GM12878 (cell line): ENCODE results near the gene C16orf95. TPM values are rescaled to one million over a fixed set of nuclear protein-coding genes. Genes with fewer than 3 reads are reported as not detected.

Source experiments
- CBFB ChIP-seq: IDR thresholded peaks from 2 replicates; pipeline ENCODE4 v1.6.1; 2016; ENCODE audit warnings: antibody characterized with exemption, low read depth
- CBX3 ChIP-seq: fragments of 200-600 bp; sonication (generic); IDR thresholded peaks from 2 replicates; pipeline ENCODE4 v1.6.1; 2016; ENCODE audit warnings: low read depth, borderline replicate concordance
- CEBPZ ChIP-seq: fragments of 150-350 bp; IDR thresholded peaks from 2 replicates; pipeline ENCODE4 v1.6.1; 2016; ENCODE audit warnings: low read depth, low read length
- E4F1 ChIP-seq: fragments of 450-650 bp; IDR thresholded peaks from 2 replicates; pipeline ENCODE4 v1.6.1; 2018; ENCODE audit warnings: borderline replicate concordance, mild to moderate bottlenecking; ENCODE audit not compliant: partially characterized antibody
- ETV6 ChIP-seq, 2 experiments: fragments of 450-650 bp in 1 of 2; IDR thresholded peaks in 1 of 2; conservative IDR thresholded peaks in 1 of 2; 2 replicates each; pipeline ENCODE4 v1.6.1; 2014; ENCODE audit warnings: antibody characterized with exemption in 1 of 2, borderline replicate concordance in 1 of 2, low read depth in 1 of 2, mild to moderate bottlenecking in 1 of 2, moderate library complexity in 1 of 2
- FOS ChIP-seq: IDR thresholded peaks from 3 replicates; pipeline ENCODE4 v1.6.1; 2011; ENCODE audit warnings: borderline replicate concordance; ENCODE audit not compliant: insufficient read length; ENCODE audit errors: extremely low read depth
- HSF1 ChIP-seq: fragments of 150-350 bp; IDR thresholded peaks from 2 replicates; pipeline ENCODE4 v1.6.1; 2014; ENCODE audit warnings: mild to moderate bottlenecking, low read depth, low read length
- NRF1 ChIP-seq: conservative IDR thresholded peaks from 2 replicates; pipeline ENCODE4 v1.6.1; 2011; ENCODE audit warnings: mild to moderate bottlenecking, low read depth, low read length, improper control_type of control experiment
- PAX5 ChIP-seq: IDR thresholded peaks from 2 replicates; pipeline ENCODE4 v1.6.1; 2011; ENCODE audit warnings: low read depth, low read length, borderline replicate concordance
- RB1 ChIP-seq: fragments of 450-650 bp; formaldehyde crosslinking; IDR thresholded peaks from 2 replicates; pipeline ENCODE4 v1.6.1; 2017; ENCODE audit warnings: mild to moderate bottlenecking, borderline replicate concordance
- TCF7 ChIP-seq: IDR thresholded peaks from 2 replicates; pipeline ENCODE4 v1.6.1; 2014; ENCODE audit warnings: antibody characterized with exemption, borderline replicate concordance
- polyA plus RNA-seq, 11 experiments: library from polyadenylated mRNA; depleted of rRNA in 4 of 11; unstranded in 6 of 11; stranded (reverse) in 5 of 11; fragments of >200 nt; fragmentation: Nextera tagmentation in 4 of 11; fragmentation: Illumina TruSeq in 1 of 11; extraction: Ambion mirVana in 4 of 11; extraction: Trizol in 1 of 11; gene quantifications; 1 replicate in 1 of 11; 2 replicates in 10 of 11; pipeline versions ENCODE4 v1.2.1 to v1.2.3, GENCODE V29; 2011 to 2016; ENCODE audit warnings: inconsistent platforms in 2 of 11, missing spikeins in 2 of 11, low read depth in 1 of 11
- total RNA-seq, 4 experiments: library from RNA; depleted of rRNA in 3 of 4; stranded (reverse); fragments of >200 nt in 3 of 4; fragmentation: Illumina TruSeq in 1 of 4; extraction: Trizol in 1 of 4; gene quantifications; 2 replicates each; pipeline versions ENCODE4 v1.2.1 to v1.2.3, GENCODE V29; 2013 to 2021

Gene C16orf95
- total and polyA plus RNA-seq, 10 of the 15 experiments (the other 5 are each of a cell fraction or from before 2014, with no cell fraction given), result 0.90 to 22.7 (median 6.0) TPM

GRCh38 chr16:87293990-87294389 is 23.2 kb downstream of the C16orf95 start (continued):
- TF ChIP-seq E4F1, result no peak
- TF ChIP-seq ETV6 (conservative IDR thresholded peaks at IDR 0.05 in 1 of 2, IDR thresholded peaks at IDR 0.05 in 1 of 2; ENCODE audit: borderline replicate concordance in 1 of 2, low read depth in 1 of 2), result no peak
- no peak for TF ChIP-seq CBFB
- no peak for TF ChIP-seq CEBPZ
- TF ChIP-seq CBX3, result no peak
- no peak for TF ChIP-seq RB1
- TF ChIP-seq FOS, result no peak
- no peak for TF ChIP-seq NRF1
- no peak for TF ChIP-seq TCF7
- TF ChIP-seq PAX5, result no peak
- TF ChIP-seq HSF1, result no peak
- TF ChIP-seq, all 136 proteins: peak for 0
